Activated T-helper 17 cell treated with anti-CD3 and anti-CD28 coated beads, Interleukin-2, amount 50 U/mL, for 72 hours (primary cell): ENCODE results near the gene GNE. TPM values are rescaled to one million over a fixed set of nuclear protein-coding genes. Genes with fewer than 3 reads are reported as not detected.
A peak's percentile ranks its signal among the peaks of the same experiment; 100 is the strongest.
"Not testable (repeated sequence)": the region's sequence is repeated elsewhere in the genome, so short reads cannot be mapped to it uniquely, and the experiment has no call there.

Source experiments
- ATAC-seq: fragments of 150-1000 bp; cut with Tn5 transposase; replicated peaks from 2 replicates; pipeline ENCODE4 v1.10.0; 2021; ENCODE audit warnings: mild to moderate bottlenecking, moderate library complexity
- H3K27ac Mint-ChIP-seq: one replicate; pipeline ENCODE4 v1.8.0; 2022; ENCODE audit warnings: mixed read lengths
- H3K27me3 Mint-ChIP-seq: one replicate; pipeline ENCODE4 v1.8.0; 2022; ENCODE audit warnings: mixed read lengths
- H3K36me3 Mint-ChIP-seq: one replicate; pipeline ENCODE4 v1.8.0; 2022; ENCODE audit warnings: low read depth, mild to moderate bottlenecking, mixed read lengths
- H3K4me1 Mint-ChIP-seq: one replicate; pipeline ENCODE4 v1.8.0; 2022; ENCODE audit warnings: mixed read lengths
- H3K4me3 Mint-ChIP-seq: one replicate; pipeline ENCODE4 v1.8.0; 2022; ENCODE audit warnings: mild to moderate bottlenecking, mixed read lengths
- H3K9me3 Mint-ChIP-seq: one replicate; pipeline ENCODE4 v1.8.0; 2022; ENCODE audit warnings: mixed read lengths
- total RNA-seq, 2 donors: library from RNA; stranded (reverse); gene quantifications; one replicate each; pipeline ENCODE4 v1.2.3, GENCODE V29; 2022

GNE gene
- total RNA-seq, 2 donors from 2014 or later, result 19.3 to 19.6 TPM

DNA sequence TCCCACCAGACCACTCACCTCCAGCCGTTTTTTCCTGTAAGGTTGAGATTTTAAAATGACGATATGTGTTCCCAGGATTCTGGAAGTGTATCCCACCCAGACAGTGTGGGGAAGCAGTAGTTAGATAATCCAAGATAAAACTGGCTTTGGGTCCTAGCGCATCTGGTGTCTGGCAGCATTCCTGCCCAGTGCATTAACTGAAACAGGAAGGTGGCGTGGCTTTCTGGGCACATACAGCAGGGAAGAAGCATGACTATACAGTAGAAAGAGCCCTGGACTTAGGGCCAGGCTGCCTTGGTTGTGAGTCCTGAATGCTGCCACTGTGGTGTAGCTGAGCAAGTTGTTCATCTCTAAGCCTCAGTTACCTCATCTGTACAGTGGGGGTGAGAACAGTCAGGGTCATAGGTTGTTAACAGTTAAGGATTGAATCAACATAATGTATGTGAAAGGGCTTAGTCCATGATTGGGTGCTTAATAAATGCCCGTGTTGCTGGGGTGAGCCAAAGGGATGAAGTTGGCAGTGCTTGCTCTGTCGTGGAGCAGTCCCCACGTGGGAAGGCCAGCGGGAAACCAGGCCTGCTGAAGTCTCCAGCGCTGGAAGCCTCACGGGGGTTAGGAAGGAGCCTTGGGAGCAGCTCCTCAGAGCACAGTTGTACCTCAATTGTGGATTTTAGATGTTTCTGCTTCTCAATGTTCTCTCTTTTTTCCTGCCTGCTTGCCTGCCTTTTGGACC, 49.6 kb downstream of the GNE start:
- no peaks in the 10 kb centered on the region for H3K9me3 Mint-ChIP-seq
- H3K4me1 Mint-ChIP-seq, result peaks cover 29% of the 10 kb centered on the region
- peak overlapping the region; percentile 74 for H3K4me3 Mint-ChIP-seq
- no peaks in the 10 kb centered on the region for H3K27me3 Mint-ChIP-seq
- ATAC-seq, result peak; percentile 27
- H3K27ac Mint-ChIP-seq, result peak overlapping the region; percentile 95
- peaks cover 100% of the 10 kb centered on the region for H3K36me3 Mint-ChIP-seq

DNA sequence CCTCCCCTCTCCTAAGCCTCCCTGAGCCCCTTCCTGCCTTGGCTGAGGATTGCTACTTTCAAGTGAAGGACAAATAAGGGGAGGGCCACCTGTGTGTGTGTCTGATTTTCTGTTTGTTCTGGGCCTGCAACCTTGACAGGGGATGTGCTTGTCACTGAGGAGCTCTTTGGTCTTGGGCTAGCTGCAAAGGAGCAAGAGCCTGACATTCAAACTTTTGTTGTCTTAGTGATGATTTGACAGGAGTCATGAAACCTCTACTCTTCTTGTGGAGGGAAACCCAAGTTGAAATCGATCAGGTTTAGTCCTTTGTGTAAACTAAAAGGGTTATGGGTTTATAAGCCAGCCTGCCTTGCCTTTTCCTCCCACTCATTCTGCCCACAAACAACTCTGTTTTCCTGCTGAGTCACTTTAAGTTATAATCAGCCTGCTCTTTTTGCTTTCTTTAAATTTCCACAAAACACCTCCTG, 50.7 kb downstream of the GNE start:
- Mint-ChIP-seq H3K36me3 (peaks cover 100% of the 10 kb centered on the region), H3K27ac (peak overlapping the region; percentile 95), H3K4me3 (peak overlapping the region; percentile 74), H3K27me3 (no peaks in the 10 kb centered on the region), H3K9me3 (no peaks in the 10 kb centered on the region), H3K4me1 (peaks cover 29% of the 10 kb centered on the region)
- peak; percentile 83 for ATAC-seq

DNA sequence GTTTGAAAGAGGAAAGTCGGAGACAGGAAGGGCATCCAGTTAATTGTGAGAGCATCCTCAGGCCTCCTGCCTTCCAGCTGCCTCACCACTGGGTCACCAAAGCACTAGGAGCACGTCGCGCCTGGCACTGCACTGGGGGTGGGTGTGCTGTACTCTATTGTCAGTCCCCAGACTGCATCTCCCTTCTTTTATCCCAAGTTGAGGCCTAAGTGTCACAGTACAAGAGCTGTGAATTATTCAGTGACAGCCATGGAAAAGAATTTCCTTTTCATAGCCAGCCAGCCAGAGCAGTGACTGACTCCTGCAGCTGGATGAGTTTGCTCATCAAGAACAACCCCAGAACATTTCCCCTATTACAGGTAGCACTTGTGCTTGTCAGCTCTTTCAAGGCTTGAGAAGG, 51.2 kb downstream of the GNE start:
- Mint-ChIP-seq H3K4me1 (peaks cover 29% of the 10 kb centered on the region), H3K9me3 (no peaks in the 10 kb centered on the region), H3K27ac (peak overlapping the region; percentile 95), H3K27me3 (no peaks in the 10 kb centered on the region), H3K36me3 (peaks cover 100% of the 10 kb centered on the region), H3K4me3 (peak overlapping the region; percentile 74)
- ATAC-seq, result peak; percentile 48

DNA sequence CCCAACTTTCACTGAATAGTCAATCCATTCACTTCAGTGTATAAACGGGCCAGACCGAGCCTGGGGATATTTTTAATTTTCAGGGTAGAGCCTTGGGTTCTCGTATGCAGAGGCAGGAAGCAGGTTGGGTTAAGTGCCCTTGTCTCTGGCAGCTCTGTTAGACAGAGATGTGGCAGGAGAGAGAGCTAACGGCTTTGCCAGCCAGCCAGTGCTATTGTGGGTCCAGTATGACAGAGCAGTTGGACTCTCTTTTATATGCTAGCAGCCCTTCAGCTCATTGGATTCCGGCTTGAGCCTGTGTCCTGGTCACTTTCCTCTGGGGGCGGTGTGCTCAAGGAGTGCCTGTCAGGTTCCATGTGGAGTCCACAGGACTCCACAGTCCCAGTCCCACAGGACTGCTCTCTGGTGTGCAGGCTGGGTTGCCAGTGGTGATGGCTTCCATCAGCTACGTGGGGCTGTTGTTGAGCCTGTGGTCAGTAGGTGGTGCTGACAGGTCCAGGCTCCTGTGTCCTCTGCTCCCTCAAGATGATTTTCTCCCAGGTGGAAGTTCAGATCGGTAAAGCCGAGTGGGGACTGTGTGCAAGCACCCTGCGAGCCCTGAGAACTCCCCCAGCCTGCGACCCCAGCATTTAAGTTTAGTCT, 53.2 kb downstream of the GNE start:
- Mint-ChIP-seq H3K9me3 (no peaks in the 10 kb centered on the region), H3K27me3 (no peaks in the 10 kb centered on the region), H3K27ac (peak overlapping the region; percentile 95), H3K4me1 (peaks cover 22% of the 10 kb centered on the region), H3K36me3 (peaks cover 100% of the 10 kb centered on the region), H3K4me3 (no peak overlapping the region)
- ATAC-seq, result no peak

DNA sequence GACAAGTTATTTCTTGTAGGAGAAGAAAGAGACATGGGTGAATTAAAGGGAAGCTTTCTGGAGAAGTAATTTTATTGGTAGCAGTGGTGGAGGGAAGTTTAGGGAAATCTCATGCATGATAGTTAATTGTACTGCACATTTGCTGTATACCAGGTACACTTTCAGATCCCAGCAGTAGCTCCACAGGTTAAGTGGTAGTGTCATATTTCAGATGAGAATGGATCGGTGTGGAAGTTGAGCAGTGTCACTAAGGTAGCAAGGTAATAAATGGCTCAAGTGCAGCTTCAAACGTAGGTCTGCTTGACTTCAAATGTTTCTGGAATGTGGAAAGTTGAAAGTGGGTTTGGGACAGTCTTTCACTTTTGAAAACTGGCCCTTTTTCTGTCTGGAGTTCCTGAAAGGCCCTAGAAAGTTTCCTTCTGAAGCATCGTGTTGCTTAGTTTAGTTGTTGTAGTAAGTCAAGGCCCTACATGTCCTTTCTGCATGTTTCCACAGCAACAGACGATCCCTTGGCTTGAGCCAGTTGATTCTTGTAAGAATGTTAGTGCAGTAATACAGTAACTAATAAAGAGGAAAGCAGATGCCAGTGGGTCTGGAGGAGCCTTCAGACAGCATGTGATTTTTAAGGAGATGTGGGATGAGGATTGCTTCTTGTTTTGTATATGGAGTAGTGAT, 63.8 kb downstream of the GNE start:
- H3K27ac Mint-ChIP-seq, result peak overlapping the region; percentile 94
- peaks cover 63% of the 10 kb centered on the region for H3K36me3 Mint-ChIP-seq
- H3K4me1 Mint-ChIP-seq, result peaks cover 37% of the 10 kb centered on the region
- peak overlapping the region; percentile 95 for H3K4me3 Mint-ChIP-seq
- no peak for ATAC-seq
- no peaks in the 10 kb centered on the region for H3K9me3 Mint-ChIP-seq
- H3K27me3 Mint-ChIP-seq, result no peaks in the 10 kb centered on the region

DNA sequence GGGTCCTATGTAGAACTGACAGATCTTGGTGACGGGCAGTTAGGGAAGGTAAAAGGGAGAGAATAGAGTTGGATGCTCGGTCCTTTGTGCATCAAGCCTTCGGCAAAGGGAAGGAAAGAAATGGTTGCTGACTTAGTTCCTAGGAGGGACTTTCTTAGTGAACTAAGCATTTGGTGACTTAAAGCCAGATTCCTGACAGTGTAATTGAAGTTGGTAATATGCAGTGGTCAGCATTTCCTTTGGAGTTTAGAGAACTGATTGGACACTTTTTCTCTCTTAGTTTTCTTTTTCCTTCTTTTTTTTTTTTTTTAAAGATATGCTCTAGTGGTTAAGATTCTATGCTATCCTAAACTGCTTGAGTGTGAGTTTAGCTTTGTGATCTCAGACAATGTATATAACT, 65.2 kb downstream of the GNE start:
- no peaks in the 10 kb centered on the region for H3K9me3 Mint-ChIP-seq
- ATAC-seq, result no peak
- peaks cover 37% of the 10 kb centered on the region for H3K4me1 Mint-ChIP-seq
- H3K4me3 Mint-ChIP-seq, result peak overlapping the region; percentile 95
- H3K27ac Mint-ChIP-seq, result peak overlapping the region; percentile 94
- no peaks in the 10 kb centered on the region for H3K27me3 Mint-ChIP-seq
- H3K36me3 Mint-ChIP-seq, result peaks cover 48% of the 10 kb centered on the region

DNA sequence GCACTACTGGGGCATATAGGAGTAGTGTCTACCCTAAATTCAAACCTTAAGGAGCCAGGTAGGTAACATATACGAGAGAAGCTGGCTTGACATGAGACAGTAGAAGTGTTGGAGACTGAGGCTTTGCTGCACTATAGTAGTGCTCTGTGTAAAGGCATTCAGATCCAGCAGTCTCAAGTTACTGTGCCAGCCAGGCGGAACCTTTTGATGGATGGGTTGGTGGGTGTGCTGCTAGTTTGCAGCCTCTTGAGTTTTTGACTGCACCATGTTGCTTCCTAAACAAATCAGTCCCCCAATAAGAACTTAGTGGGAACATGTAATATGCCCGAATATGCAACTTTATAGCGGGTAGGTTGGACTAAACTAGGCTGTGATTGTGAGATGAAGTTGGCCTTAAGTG, 66.1 kb downstream of the GNE start:
- Mint-ChIP-seq H3K27me3 (no peaks in the 10 kb centered on the region), H3K4me1 (peaks cover 37% of the 10 kb centered on the region), H3K36me3 (peaks cover 40% of the 10 kb centered on the region), H3K4me3 (peak overlapping the region; percentile 95), H3K27ac (peak overlapping the region; percentile 94), H3K9me3 (no peaks in the 10 kb centered on the region)
- no peak for ATAC-seq

DNA sequence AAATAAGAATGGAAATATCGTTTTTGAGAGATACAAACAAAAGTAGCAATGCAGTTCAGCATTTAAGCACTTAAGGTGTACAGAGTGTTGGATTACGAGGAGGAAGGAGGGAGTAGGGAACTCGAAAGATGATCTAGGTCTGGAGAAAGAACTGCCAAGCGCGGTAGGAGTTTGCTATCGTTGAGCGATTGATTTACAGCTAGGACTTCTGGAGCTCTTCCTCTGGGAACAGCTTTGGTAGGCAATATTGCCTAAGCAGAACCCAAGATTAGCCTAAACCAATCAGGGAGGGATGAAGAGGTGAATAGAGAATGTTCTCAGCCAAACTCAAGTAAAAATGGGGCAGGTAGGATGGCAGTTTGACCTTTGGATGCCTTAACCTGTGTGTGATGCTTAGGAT, 66.6 kb downstream of the GNE start:
- ATAC-seq, result no peak
- Mint-ChIP-seq H3K4me1 (peaks cover 37% of the 10 kb centered on the region), H3K9me3 (no peaks in the 10 kb centered on the region), H3K4me3 (peak overlapping the region; percentile 95), H3K27ac (peak overlapping the region; percentile 94), H3K36me3 (peaks cover 35% of the 10 kb centered on the region), H3K27me3 (no peaks in the 10 kb centered on the region)

DNA sequence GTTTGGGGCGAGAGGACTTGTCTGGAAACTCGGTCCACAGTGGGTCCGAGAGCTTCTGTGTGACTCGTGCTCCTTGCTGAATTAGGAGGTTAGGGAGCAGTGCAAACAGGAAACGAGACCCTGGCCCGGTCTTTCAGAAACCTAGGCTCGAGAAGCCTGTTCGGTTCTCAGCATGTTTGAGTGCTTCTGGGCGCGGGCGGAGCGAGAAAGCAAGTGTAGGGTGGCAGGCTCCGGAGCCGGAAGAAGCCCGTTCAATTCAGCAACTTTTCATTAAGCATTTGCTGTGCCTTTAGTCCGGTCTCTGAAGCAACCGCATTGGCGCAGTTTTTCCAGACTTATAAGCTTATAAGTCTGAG, 67.0 kb downstream of the GNE start:
- H3K4me3 Mint-ChIP-seq, result peak overlapping the region; percentile 95
- H3K9me3 Mint-ChIP-seq, result no peaks in the 10 kb centered on the region
- H3K27me3 Mint-ChIP-seq, result no peaks in the 10 kb centered on the region
- peak overlapping the region; percentile 94 for H3K27ac Mint-ChIP-seq
- peaks cover 31% of the 10 kb centered on the region for H3K36me3 Mint-ChIP-seq
- no peak for ATAC-seq
- peaks cover 37% of the 10 kb centered on the region for H3K4me1 Mint-ChIP-seq

DNA sequence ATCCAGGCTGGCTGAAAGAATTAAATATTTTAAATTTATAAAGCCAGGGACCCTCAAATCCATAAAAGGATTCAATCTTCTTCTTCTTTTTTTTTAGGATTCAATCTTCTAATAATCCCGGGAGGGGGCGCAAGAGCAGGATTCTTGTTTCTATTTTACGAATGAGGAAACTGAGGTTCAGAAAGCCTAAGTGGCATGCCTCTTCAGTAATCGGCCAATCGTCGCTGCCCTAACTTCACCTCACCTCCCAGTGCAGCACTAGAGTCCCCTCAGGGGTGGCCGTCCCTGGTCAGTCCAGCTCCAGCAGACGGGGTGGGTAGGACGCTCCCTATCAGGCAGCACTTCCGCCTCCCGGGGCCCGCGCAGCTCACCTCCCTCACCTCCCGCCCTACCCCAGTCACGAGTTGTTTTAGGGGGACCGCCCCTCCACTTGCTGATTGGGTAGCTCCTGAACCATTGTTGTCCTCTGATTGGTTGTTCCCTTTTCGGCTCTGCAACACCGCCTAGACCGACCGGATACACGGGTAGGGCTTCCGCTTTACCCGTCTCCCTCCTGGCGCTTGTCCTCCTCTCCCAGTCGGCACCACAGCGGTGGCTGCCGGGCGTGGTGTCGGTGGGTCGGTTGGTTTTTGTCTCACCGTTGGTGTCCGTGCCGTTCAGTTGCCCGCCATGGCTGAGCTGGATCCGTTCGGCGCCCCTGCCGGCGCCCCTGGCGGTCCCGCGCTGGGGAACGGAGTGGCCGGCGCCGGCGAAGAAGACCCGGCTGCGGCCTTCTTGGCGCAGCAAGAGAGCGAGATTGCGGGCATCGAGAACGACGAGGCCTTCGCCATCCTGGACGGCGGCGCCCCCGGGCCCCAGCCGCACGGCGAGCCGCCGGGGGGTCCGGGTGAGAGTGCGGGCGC, 67.6 kb downstream of the GNE start, which contains the start of gene CLTA:
Gene CLTA, plus strand, starts transcription at position 534 of the 902 bp plus-strand sequence. Its CDS starts 136 bp downstream, at position 670.
- Mint-ChIP-seq H3K4me1 (peaks cover 37% of the 10 kb centered on the region), H3K36me3 (peaks cover 29% of the 10 kb centered on the region)

DNA sequence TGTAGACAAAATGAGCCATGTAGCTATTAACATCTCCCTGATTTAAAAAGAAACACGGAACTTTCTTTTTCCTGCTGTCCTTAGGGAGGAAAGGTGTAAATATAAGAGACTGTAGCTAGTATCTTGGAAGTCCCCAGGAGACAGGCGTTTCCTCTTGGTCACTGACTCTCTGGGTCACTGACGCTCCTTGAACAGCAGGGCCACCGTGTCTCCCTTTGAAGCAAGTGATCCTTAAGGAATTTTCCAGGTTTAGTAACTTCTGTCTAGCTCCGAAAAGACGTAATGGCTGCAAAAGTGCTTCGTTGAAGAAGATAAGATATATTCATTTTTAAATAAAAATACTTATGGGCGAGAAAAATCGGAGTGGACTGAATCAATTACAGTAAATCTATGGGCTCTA, 68.3 kb downstream of the GNE start:
- H3K4me3 Mint-ChIP-seq, result peak overlapping the region; percentile 95
- no peaks in the 10 kb centered on the region for H3K9me3 Mint-ChIP-seq
- no peak for ATAC-seq
- peak overlapping the region; percentile 94 for H3K27ac Mint-ChIP-seq
- no peaks in the 10 kb centered on the region for H3K27me3 Mint-ChIP-seq
- H3K36me3 Mint-ChIP-seq, result peaks cover 22% of the 10 kb centered on the region
- H3K4me1 Mint-ChIP-seq, result peaks cover 33% of the 10 kb centered on the region

More for the DNA sequence above, 67.6 kb downstream of the GNE start, which contains the start of gene CLTA:
- no peaks in the 10 kb centered on the region for H3K27me3 Mint-ChIP-seq
- H3K9me3 Mint-ChIP-seq, result no peaks in the 10 kb centered on the region
- H3K4me3 Mint-ChIP-seq, result peak within 1 kb of the TSS; percentile 95
- peak; percentile 99 for ATAC-seq
- H3K27ac Mint-ChIP-seq, result peak within 1 kb of the TSS; percentile 94

DNA sequence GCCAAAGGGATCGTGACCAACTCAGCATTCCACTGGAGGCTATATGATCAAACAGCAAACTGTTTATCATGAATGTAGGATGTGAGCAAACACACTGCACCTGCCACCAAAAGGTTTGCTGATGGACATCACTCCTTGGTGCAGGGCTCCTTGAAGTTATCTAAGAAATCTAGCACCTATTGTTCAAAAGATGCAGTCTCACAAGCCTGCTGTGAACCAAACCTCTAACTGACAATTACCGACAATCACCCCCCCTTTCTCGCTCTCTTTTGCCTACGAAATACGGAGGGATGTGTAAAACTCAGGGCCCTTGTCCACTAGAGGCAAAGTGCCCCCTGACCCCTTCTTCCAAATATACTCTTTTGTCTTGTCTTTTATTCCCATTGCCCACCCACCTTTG, 70.0 kb downstream of the GNE start:
- H3K27me3 Mint-ChIP-seq, result no peaks in the 10 kb centered on the region
- no peaks in the 10 kb centered on the region for H3K9me3 Mint-ChIP-seq
- ATAC-seq, result no peak
- H3K4me1 Mint-ChIP-seq, result peaks cover 15% of the 10 kb centered on the region
- no peak overlapping the region for H3K27ac Mint-ChIP-seq
- H3K4me3 Mint-ChIP-seq, result no peak overlapping the region
- H3K36me3 Mint-ChIP-seq, result peaks cover 4% of the 10 kb centered on the region

DNA sequence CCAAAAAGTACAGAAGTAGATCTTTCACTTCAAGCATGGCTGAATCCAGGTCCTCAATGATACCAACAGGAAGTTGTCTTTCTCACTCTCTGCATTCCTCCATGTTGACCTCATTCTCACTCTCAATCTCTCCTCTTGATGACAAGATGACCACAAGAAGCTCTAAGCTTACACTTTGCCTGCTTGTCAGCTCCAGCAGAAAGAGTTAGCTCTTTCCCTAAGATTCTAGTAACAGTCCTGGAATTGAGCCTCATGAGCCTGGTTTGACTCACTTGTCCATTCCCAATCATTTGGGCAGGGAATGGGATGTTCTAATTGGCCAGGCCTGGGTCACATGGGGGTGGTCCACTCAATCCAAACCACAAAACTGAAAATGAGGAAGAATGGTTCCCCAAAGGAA, 70.8 kb downstream of the GNE start:
- Mint-ChIP-seq H3K9me3 (no peaks in the 10 kb centered on the region), H3K27ac (no peak overlapping the region), H3K4me3 (no peak overlapping the region), H3K4me1 (peaks cover 8% of the 10 kb centered on the region), H3K36me3 (no peaks in the 10 kb centered on the region), H3K27me3 (no peaks in the 10 kb centered on the region)
- ATAC-seq, result no peak

DNA sequence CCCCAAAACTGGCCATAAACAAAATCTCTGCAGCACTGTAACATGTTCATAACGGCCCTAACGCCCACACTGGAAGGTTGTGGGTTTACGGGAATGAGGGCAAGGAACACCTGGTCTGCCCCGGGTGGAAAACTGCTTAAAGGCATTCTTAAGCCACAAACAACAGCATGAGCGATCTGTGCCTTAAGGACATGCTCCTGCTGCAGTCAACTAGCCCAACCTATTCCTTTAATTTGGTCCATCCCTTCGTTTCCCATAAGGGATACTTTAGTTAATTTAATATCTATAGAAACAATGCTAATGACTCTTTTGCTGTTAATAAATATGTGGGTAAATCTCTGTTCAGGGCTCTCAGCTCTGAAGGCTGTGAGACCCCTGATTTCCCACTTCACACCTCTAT, 78.0 kb downstream of the GNE start:
- not testable (repeated sequence) for H3K27ac Mint-ChIP-seq, H3K4me1 Mint-ChIP-seq, H3K36me3 Mint-ChIP-seq, H3K27me3 Mint-ChIP-seq, ATAC-seq, H3K9me3 Mint-ChIP-seq, H3K4me3 Mint-ChIP-seq
